Measurements from ENCODE around the gene TMSB15B. TPM values are rescaled to one million over a fixed set of nuclear protein-coding genes. Genes with fewer than 3 reads are reported as not detected.
A peak's percentile ranks its signal among the peaks of the same experiment; 100 is the strongest.
"Not testable (repeated sequence)": the region's sequence is repeated elsewhere in the genome, so short reads cannot be mapped to it uniquely, and the experiment has no call there.

TMSB15B gene
- total RNA-seq (15.1 and 18.9 TPM in 2 replicates), polyA plus RNA-seq (12.1 and 14.5 TPM in 2 replicates), polyA minus RNA-seq (4.5 and 6.1 TPM in 2 replicates), Bru-seq, nascent RNA (percentile 44 among the genes with signal in this experiment), BruChase-seq, experiment 1, labeled RNA remaining after a 6-hour chase (percentile 39 among the genes with signal in this experiment), BruChase-seq, experiment 2, labeled RNA remaining after a 2-hour chase (percentile 42 among the genes with signal in this experiment)
- 19.2 and 22.4 TPM in 2 replicates for polyA plus RNA-seq (2011; cell fraction: cytosol; rRNA removed)
- polyA plus RNA-seq (2011; cell fraction: nucleus; rRNA removed), result 17.0 and 21.3 TPM in 2 replicates
- 17.6 and 25.3 TPM in 2 replicates for polyA plus RNA-seq (2012)
- polyA minus RNA-seq (2011; cell fraction: cytosol; rRNA and poly(A)+ RNA removed), result not detected
- 11.5 and 16.4 TPM in 2 replicates for polyA minus RNA-seq (2011; cell fraction: nucleus; rRNA and poly(A)+ RNA removed)
- long read RNA-seq, transcript TMSB15B-204 (3 exons, 665 nt), result major isoform, 20 of 32 reads
- long read RNA-seq, transcript TMSB15B-206 (4 exons, 663 nt), result minor isoform, 5 of 32 reads
- long read RNA-seq, partial matches to known transcripts, result 1 of 32 reads
- long read RNA-seq, other reads (novel, unspliced or antisense), result 4 of 32 reads

DNA sequence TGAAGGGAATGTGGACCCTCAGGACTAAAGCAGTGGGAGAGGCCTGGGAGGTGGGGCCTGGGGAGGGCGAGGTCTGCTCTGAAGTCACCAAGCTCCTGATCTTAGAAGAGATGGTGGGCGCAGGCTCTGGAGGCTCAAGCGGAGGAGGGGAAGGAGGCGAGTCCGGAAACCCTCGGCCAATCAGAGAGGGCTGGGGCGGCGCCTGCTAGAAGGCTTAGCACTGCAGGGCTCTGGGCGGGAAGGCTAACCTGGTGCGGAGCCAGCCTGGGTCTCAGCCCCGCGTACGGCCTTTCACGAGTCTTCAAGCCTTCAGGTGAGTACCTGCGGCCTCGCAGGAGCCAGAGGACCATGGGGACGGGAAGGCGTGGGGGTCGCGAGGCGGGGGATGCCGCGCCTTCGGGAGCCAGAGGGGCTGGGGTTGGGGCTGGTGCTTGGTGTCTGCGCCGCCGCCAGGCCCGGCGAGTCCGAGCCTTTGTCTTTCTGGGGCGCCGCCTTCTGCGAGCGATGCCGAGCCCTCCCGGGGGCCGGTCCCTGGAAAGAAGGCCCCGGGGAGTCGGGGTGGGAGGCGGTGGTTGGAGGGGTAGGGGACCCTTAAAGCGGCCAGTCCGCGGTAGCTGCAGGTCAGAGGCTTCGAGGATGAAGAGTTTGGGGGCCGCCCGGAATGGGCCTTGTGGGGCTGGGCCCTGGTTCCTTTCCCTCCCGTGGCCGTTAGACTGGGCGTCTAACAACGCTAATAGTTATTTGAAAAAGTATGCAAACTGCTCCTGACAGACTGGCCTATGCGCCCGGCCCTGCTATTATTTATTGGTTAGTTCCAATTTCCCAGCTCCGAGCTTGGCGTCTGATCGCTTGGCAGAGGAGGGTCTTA lies at the start of gene TMSB15B:
TSS of gene TMSB15B (plus strand) at position 217 of the 868 bp plus-strand sequence.
- DNase-seq (ENCODE audit: low read depth, low spot score); H3K36me3 ChIP-seq (ENCODE audit: control insufficient read depth in 2 of 2, extremely low read depth in 1 of 2, insufficient read depth in 2 of 2, low read length in 2 of 2); H3K4me2 ChIP-seq (ENCODE audit: insufficient read depth, low read length); H2AFZ ChIP-seq (ENCODE audit: low read depth, low read length); intact Hi-C loops (cut with micrococcal nuclease); CTCF ChIA-PET; H3K79me2 ChIP-seq (ENCODE audit: control insufficient read depth, insufficient read depth, low read length); H3K27me3 ChIP-seq (ENCODE audit: control insufficient read depth in 2 of 2, insufficient read depth in 2 of 2, low read length in 2 of 2); H3K9me1 ChIP-seq (replicated peaks; ENCODE audit: control insufficient read depth, extremely low read depth, insufficient read depth, low read length); H3K4me1 ChIP-seq (ENCODE audit: control insufficient read depth, extremely low read depth, insufficient read depth, low read length); dilution Hi-C loops (cut with MboI; ENCODE audit: extremely low pct_ligation_motif_present, low sequenced_read_pairs); H3K4me3 ChIP-seq (replicated peaks in 1 of 3; ENCODE audit: insufficient read depth in 1 of 3, low read depth in 1 of 3, low read length in 3 of 3); H3K9me3 ChIP-seq (replicated peaks; ENCODE audit: control insufficient read depth, insufficient read depth, low read length); H3K27ac ChIP-seq (ENCODE audit: insufficient read depth, low read depth, low read length); POLR2A ChIA-PET; H3K9ac ChIP-seq (replicated peaks; ENCODE audit: extremely low read depth, insufficient read depth, low read length); BruUV-seq (replicated peaks); H4K20me1 ChIP-seq (replicated peaks; ENCODE audit: control insufficient read depth, extremely low read depth, insufficient read depth, low read length): not testable (repeated sequence)
- FAIRE-seq, result peak; percentile 89

DNA sequence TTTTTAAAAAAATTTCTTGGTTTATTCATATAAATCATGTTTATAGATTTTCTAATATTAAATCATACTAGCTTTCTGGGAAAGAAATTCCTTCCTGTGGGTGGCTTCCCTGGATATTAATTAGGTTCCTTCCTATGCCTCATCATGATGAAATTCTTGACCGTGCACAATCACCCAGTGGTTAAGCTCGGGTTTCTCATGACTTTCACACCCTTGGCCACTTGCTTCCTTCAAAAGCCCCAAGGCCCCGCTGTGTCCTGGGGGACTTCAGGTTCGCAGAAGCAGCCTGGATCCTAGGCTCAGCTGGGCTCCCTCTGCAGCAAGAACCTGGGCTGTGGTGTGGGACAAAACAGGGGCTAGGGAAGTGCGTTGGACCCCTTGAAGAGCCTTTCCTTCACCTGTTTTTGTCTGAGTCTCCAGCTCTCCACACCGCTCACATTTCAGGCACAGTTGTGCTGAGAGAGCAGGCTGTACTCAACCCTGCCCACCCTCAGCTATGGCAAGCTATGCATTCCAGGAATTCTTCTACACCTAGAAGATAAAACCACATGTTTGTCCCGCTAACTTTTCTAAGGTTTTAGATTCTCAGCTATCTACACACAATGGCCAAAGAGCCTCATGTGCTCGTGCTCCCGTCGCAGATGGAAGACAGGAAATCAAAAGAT lies 48.9 kb upstream of the TMSB15B start:
- H3K4me2 ChIP-seq (ENCODE audit: insufficient read depth, low read length), result no peak overlapping the region
- H3K4me1 ChIP-seq (ENCODE audit: control insufficient read depth, extremely low read depth, insufficient read depth, low read length), result no peaks in the 10 kb centered on the region
- H3K36me3 ChIP-seq (ENCODE audit: control insufficient read depth in 2 of 2, extremely low read depth in 1 of 2, insufficient read depth in 2 of 2, low read length in 2 of 2), result no peaks in the 10 kb centered on the region
- H2AFZ ChIP-seq (ENCODE audit: low read depth, low read length), result no peak overlapping the region
- intact Hi-C loops (cut with micrococcal nuclease) (no loop called here), dilution Hi-C loops (cut with MboI; ENCODE audit: extremely low pct_ligation_motif_present, low sequenced_read_pairs) (no loop called here)
- DNase-seq (ENCODE audit: low read depth, low spot score), result no peak
- no peaks in the 10 kb centered on the region for H3K9me1 ChIP-seq (replicated peaks; ENCODE audit: control insufficient read depth, extremely low read depth, insufficient read depth, low read length)
- ChIA-PET POLR2A (no interaction called here), CTCF (interaction anchor here (1.7 kb wide), 1 partner anchor 27 kb away, joined by 4 read pairs; no protein-coding TSS in a partner anchor)
- TF ChIP-seq, protein P1, sequence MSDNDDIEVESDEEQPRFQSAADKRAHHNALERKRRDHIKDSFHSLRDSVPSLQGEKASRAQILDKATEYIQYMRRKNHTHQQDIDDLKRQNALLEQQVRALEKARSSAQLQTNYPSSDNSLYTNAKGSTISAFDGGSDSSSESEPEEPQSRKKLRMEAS (IDR thresholded peaks at IDR 0.05; ENCODE audit: insufficient read depth, insufficient read length), result no peak
- TF ChIP-seq POLR2A (IDR thresholded peaks at IDR 0.05; ENCODE audit: low read depth, low read length) (no peak), POLR2AphosphoS5 (IDR thresholded peaks at IDR 0.05; ENCODE audit: insufficient read depth, low read depth, low read length) (no peak), MYC (IDR thresholded peaks at IDR 0.05; ENCODE audit: low read depth, low read length) (no peak), JUN (IDR thresholded peaks at IDR 0.05; ENCODE audit: borderline replicate concordance, insufficient read depth, insufficient read length, low read depth) (no peak), EZH2 (IDR thresholded peaks at IDR 0.05; ENCODE audit: borderline replicate concordance, low read depth, low read length, severe bottlenecking) (no peak), FOS (IDR thresholded peaks at IDR 0.05; ENCODE audit: borderline replicate concordance, insufficient read depth, low read length) (no peak), GATA2 (IDR thresholded peaks at IDR 0.05; ENCODE audit: insufficient read depth, insufficient read length, low read depth, low read length) (no peak)
- TF ChIP-seq, protein P2, sequence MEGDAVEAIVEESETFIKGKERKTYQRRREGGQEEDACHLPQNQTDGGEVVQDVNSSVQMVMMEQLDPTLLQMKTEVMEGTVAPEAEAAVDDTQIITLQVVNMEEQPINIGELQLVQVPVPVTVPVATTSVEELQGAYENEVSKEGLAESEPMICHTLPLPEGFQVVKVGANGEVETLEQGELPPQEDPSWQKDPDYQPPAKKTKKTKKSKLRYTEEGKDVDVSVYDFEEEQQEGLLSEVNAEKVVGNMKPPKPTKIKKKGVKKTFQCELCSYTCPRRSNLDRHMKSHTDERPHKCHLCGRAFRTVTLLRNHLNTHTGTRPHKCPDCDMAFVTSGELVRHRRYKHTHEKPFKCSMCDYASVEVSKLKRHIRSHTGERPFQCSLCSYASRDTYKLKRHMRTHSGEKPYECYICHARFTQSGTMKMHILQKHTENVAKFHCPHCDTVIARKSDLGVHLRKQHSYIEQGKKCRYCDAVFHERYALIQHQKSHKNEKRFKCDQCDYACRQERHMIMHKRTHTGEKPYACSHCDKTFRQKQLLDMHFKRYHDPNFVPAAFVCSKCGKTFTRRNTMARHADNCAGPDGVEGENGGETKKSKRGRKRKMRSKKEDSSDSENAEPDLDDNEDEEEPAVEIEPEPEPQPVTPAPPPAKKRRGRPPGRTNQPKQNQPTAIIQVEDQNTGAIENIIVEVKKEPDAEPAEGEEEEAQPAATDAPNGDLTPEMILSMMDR (IDR thresholded peaks at IDR 0.05; ENCODE audit: extremely low read depth in 1 of 2, insufficient read depth in 1 of 2, low read depth in 1 of 2, low read length in 2 of 2), result no peak
- H3K9me3 ChIP-seq (replicated peaks; ENCODE audit: control insufficient read depth, insufficient read depth, low read length), result no peaks in the 10 kb centered on the region
- BruUV-seq (replicated peaks), result no TSS peak
- H3K27ac ChIP-seq (ENCODE audit: insufficient read depth, low read depth, low read length), result no peak overlapping the region
- H3K79me2 ChIP-seq (ENCODE audit: control insufficient read depth, insufficient read depth, low read length), result no peaks in the 10 kb centered on the region
- no peak for FAIRE-seq
- H3K4me3 ChIP-seq (replicated peaks in 1 of 3; ENCODE audit: insufficient read depth in 1 of 3, low read depth in 1 of 3, low read length in 3 of 3), result no peak overlapping the region
- H3K27me3 ChIP-seq (ENCODE audit: control insufficient read depth in 2 of 2, insufficient read depth in 2 of 2, low read length in 2 of 2), result no peaks in the 10 kb centered on the region
- no peaks in the 10 kb centered on the region for H4K20me1 ChIP-seq (replicated peaks; ENCODE audit: control insufficient read depth, extremely low read depth, insufficient read depth, low read length)
- H3K9ac ChIP-seq (replicated peaks; ENCODE audit: extremely low read depth, insufficient read depth, low read length), result no peak overlapping the region
